ENCODE results near the gene FAM78A.

Gene FAM78A

DNA sequence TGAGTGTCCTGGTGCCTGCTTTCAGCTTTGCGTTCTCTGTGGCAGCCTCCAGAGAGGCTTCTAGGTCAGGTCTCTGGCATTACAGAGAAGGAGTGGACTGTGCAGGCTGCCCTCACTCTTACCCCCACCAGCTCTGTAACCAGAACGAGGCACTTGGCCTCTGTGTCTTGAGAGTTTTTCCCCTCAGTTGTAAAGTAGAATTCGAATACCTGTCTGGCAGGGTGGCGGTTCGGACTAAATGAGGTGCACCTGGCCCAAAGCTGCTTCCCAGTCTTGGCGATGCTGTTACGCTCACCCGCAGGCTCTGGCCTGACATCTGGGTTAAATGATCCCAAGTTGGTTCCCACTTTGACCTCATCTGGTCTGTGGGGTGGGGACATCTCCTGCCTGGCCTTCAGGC, 40.1 kb downstream of the FAM78A start:
- Histone ChIP-seq H3K23ac (ENCODE audit: low read depth, low read length, poor library complexity) (peak overlapping the region; percentile 82), H4K8ac (ENCODE audit: low read depth, low read length) (no peak overlapping the region), H2BK15ac (ENCODE audit: low read length) (no peak overlapping the region), H2BK5ac (ENCODE audit: low read length) (no peak overlapping the region), H3K18ac (ENCODE audit: low read length) (no peak overlapping the region), H2AFZ (ENCODE audit: low read length) (no peak overlapping the region), H3K4me2 (ENCODE audit: insufficient read depth, low read length, poor library complexity, severe bottlenecking) (no peak overlapping the region), H3K14ac (ENCODE audit: low read length) (no peak overlapping the region), H4K91ac (ENCODE audit: low read depth, low read length, poor library complexity) (no peak overlapping the region), H2BK120ac (ENCODE audit: low read depth, low read length) (no peak overlapping the region), H3K4me1 (ENCODE audit: control insufficient read depth in 2 of 2, insufficient read depth in 1 of 2, low read depth in 1 of 2, low read length in 2 of 2) (peaks cover 20 to 23% of the 10 kb centered on the region in 2 donors), H3K9me3 (replicated peaks in 1 of 2; ENCODE audit: control insufficient read depth in 2 of 2, insufficient read depth in 1 of 2, low read depth in 1 of 2, low read length in 2 of 2) (no peaks in the 10 kb centered on the region), H3K27ac (replicated peaks; ENCODE audit: low read length) (no peak overlapping the region), H3K36me3 (replicated peaks in 1 of 2; ENCODE audit: control insufficient read depth in 2 of 2, insufficient read depth in 2 of 2, low read length in 2 of 2) (peaks cover 12 to 49% of the 10 kb centered on the region in 2 donors), H3K27me3 (ENCODE audit: control insufficient read depth in 3 of 3, insufficient read depth in 3 of 3, low read depth in 1 of 3, low read length in 3 of 3) (no peaks in the 10 kb centered on the region), H3K9ac (ENCODE audit: low read depth, low read length, poor library complexity) (no peak overlapping the region), H3K79me1 (ENCODE audit: low read depth, low read length) (no peaks in the 10 kb centered on the region), H3K4me3 (ENCODE audit: low read length in 2 of 2) (no peak overlapping the region), H2AK5ac (ENCODE audit: low read depth, low read length) (no peak overlapping the region), H2BK12ac (ENCODE audit: low read length) (no peak overlapping the region), H3K4ac (ENCODE audit: low read length) (no peak overlapping the region)
- no peak for DNase-seq (ENCODE audit: low spot score)
- no CpG with 5 or more reads among the region's 8 CpGs for WGBS, 2 donors (ENCODE audit: extremely low coverage in 2 of 2, insufficient read length in 2 of 2, insufficient replicate concordance in 1 of 2)

DNA sequence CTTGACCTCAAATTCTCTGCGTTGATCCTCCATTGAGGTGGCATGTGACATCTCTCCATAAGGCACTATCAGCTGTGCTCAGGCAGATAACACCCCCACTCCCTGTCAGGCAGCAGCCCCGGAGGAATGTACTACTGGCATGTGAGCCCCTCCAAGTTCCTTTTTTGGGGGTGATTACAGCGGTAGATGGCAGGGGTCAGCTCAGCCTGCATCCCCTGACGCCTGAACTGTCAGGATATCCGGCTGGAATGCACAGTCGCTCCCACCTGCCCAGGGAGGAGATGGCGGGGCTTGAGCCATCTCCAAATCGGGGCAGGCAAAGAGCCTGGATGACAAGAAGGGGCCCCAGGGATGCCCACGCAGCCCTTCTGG, 40.8 kb downstream of the FAM78A start:
- no peak overlapping the region for H3K27ac ChIP-seq (replicated peaks; ENCODE audit: low read length)
- no peak overlapping the region for H3K14ac ChIP-seq (ENCODE audit: low read length)
- no peak overlapping the region for H2BK5ac ChIP-seq (ENCODE audit: low read length)
- no peak overlapping the region for H3K18ac ChIP-seq (ENCODE audit: low read length)
- no peaks in the 10 kb centered on the region for H3K27me3 ChIP-seq (ENCODE audit: control insufficient read depth in 3 of 3, insufficient read depth in 3 of 3, low read depth in 1 of 3, low read length in 3 of 3)
- no peak overlapping the region for H3K4me3 ChIP-seq (ENCODE audit: low read length in 2 of 2)
- H2AFZ ChIP-seq (ENCODE audit: low read length) = no peak overlapping the region
- no peak overlapping the region for H2BK12ac ChIP-seq (ENCODE audit: low read length)
- no peak overlapping the region for H2BK120ac ChIP-seq (ENCODE audit: low read depth, low read length)
- no peak overlapping the region for H3K4ac ChIP-seq (ENCODE audit: low read length)
- H3K4me2 ChIP-seq (ENCODE audit: insufficient read depth, low read length, poor library complexity, severe bottlenecking) = no peak overlapping the region
- no peak for DNase-seq (ENCODE audit: low spot score)
- no peak overlapping the region for H3K23ac ChIP-seq (ENCODE audit: low read depth, low read length, poor library complexity)
- H2BK15ac ChIP-seq (ENCODE audit: low read length) = no peak overlapping the region
- peaks cover 14 to 53% of the 10 kb centered on the region in 2 donors for H3K36me3 ChIP-seq (replicated peaks in 1 of 2; ENCODE audit: control insufficient read depth in 2 of 2, insufficient read depth in 2 of 2, low read length in 2 of 2)
- no CpG with 5 or more reads among the region's 9 CpGs for WGBS, 2 donors (ENCODE audit: extremely low coverage in 2 of 2, insufficient read length in 2 of 2, insufficient replicate concordance in 1 of 2)
- H4K8ac ChIP-seq (ENCODE audit: low read depth, low read length) = no peak overlapping the region
- H3K4me1 ChIP-seq (ENCODE audit: control insufficient read depth in 2 of 2, insufficient read depth in 1 of 2, low read depth in 1 of 2, low read length in 2 of 2) = peaks cover 20 to 23% of the 10 kb centered on the region in 2 donors
- H2AK5ac ChIP-seq (ENCODE audit: low read depth, low read length) = no peak overlapping the region
- H4K91ac ChIP-seq (ENCODE audit: low read depth, low read length, poor library complexity) = no peak overlapping the region
- no peaks in the 10 kb centered on the region for H3K9me3 ChIP-seq (replicated peaks in 1 of 2; ENCODE audit: control insufficient read depth in 2 of 2, insufficient read depth in 1 of 2, low read depth in 1 of 2, low read length in 2 of 2)
- no peak overlapping the region for H3K9ac ChIP-seq (ENCODE audit: low read depth, low read length, poor library complexity)
- H3K79me1 ChIP-seq (ENCODE audit: low read depth, low read length) = no peaks in the 10 kb centered on the region

DNA sequence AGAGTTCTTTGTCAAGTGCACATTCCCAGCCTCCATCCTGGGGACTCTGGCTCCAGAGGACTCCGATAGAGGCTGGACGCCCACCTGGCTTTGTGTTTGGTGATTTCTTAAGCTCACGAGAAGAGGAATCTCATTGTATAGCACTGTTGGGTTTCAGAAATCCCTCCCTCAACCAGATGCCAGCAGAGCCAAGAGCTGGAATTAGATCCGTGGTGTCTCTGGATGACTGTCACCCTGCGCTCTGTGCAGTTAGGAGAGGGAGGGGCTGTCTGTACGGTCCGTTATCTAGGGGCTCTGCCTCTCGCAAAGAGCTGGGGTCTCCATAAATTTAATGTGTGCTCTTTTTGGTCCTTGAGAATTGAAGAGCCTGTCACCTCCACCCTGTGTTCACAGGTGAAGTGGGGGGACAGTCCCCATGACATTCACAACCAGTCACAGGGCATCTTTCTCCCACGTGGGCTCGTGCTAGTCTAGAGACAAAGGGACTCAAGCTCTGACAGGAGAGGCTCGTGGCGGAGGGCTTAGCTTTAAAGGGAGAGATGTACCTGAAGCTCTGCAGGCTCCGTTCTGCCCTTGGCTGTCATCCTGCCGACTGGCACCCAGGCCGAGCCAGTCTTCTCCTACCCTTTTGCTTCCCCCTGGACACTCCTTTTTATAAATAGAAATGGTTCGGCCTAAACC, 41.4 kb downstream of the FAM78A start:
- DNase-seq (ENCODE audit: low spot score) = no peak
- Histone ChIP-seq H2BK12ac (ENCODE audit: low read length) (no peak overlapping the region), H2AFZ (ENCODE audit: low read length) (no peak overlapping the region), H3K14ac (ENCODE audit: low read length) (no peak overlapping the region), H3K4me3 (ENCODE audit: low read length in 2 of 2) (no peak overlapping the region), H3K4me1 (ENCODE audit: control insufficient read depth in 2 of 2, insufficient read depth in 1 of 2, low read depth in 1 of 2, low read length in 2 of 2) (peaks cover 18 to 19% of the 10 kb centered on the region in 2 donors), H2AK5ac (ENCODE audit: low read depth, low read length) (no peak overlapping the region), H2BK5ac (ENCODE audit: low read length) (no peak overlapping the region), H4K91ac (ENCODE audit: low read depth, low read length, poor library complexity) (no peak overlapping the region), H4K8ac (ENCODE audit: low read depth, low read length) (no peak overlapping the region), H2BK15ac (ENCODE audit: low read length) (no peak overlapping the region), H2BK120ac (ENCODE audit: low read depth, low read length) (no peak overlapping the region), H3K27me3 (ENCODE audit: control insufficient read depth in 3 of 3, insufficient read depth in 3 of 3, low read depth in 1 of 3, low read length in 3 of 3) (no peaks in the 10 kb centered on the region), H3K79me1 (ENCODE audit: low read depth, low read length) (no peaks in the 10 kb centered on the region), H3K18ac (ENCODE audit: low read length) (no peak overlapping the region), H3K23ac (ENCODE audit: low read depth, low read length, poor library complexity) (no peak overlapping the region), H3K27ac (replicated peaks; ENCODE audit: low read length) (no peak overlapping the region), H3K4me2 (ENCODE audit: insufficient read depth, low read length, poor library complexity, severe bottlenecking) (no peak overlapping the region), H3K9ac (ENCODE audit: low read depth, low read length, poor library complexity) (no peak overlapping the region), H3K36me3 (replicated peaks in 1 of 2; ENCODE audit: control insufficient read depth in 2 of 2, insufficient read depth in 2 of 2, low read length in 2 of 2) (peaks cover 16 to 59% of the 10 kb centered on the region in 2 donors), H3K9me3 (replicated peaks in 1 of 2; ENCODE audit: control insufficient read depth in 2 of 2, insufficient read depth in 1 of 2, low read depth in 1 of 2, low read length in 2 of 2) (no peaks in the 10 kb centered on the region), H3K4ac (ENCODE audit: low read length) (no peak overlapping the region)
- no CpG with 5 or more reads among the region's 16 CpGs for WGBS, 2 donors (ENCODE audit: extremely low coverage in 2 of 2, insufficient read length in 2 of 2, insufficient replicate concordance in 1 of 2)

DNA sequence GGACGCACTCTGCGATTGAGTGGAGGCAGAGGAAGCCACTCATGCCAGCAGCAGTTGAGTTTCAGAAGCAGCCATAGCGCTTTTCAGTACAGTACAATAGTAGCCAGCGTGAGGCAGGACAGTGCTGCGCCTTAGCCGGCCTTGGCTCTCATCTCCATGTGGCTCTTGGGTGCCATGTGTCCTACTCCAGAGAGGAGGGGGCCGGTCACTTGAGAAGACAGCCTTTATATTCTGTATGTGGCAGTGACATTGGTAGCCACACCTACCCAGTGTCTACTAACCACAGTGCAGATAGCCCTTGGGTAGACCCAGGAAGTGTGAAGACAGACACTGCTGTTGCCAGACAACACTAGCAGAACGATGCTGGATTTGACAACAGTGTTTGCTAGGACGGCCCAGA, 42.3 kb downstream of the FAM78A start:
- Histone ChIP-seq H2BK12ac (ENCODE audit: low read length) (no peak overlapping the region), H3K4me1 (ENCODE audit: control insufficient read depth in 2 of 2, insufficient read depth in 1 of 2, low read depth in 1 of 2, low read length in 2 of 2) (peaks cover 13% of the 10 kb centered on the region in 2 donors), H3K27ac (replicated peaks; ENCODE audit: low read length) (no peak overlapping the region), H2BK15ac (ENCODE audit: low read length) (no peak overlapping the region), H3K4me3 (ENCODE audit: low read length in 2 of 2) (no peak overlapping the region), H2BK5ac (ENCODE audit: low read length) (no peak overlapping the region), H2AFZ (ENCODE audit: low read length) (no peak overlapping the region), H3K18ac (ENCODE audit: low read length) (no peak overlapping the region), H4K8ac (ENCODE audit: low read depth, low read length) (no peak overlapping the region), H3K79me1 (ENCODE audit: low read depth, low read length) (no peaks in the 10 kb centered on the region), H3K27me3 (ENCODE audit: control insufficient read depth in 3 of 3, insufficient read depth in 3 of 3, low read depth in 1 of 3, low read length in 3 of 3) (no peaks in the 10 kb centered on the region), H4K91ac (ENCODE audit: low read depth, low read length, poor library complexity) (no peak overlapping the region), H2AK5ac (ENCODE audit: low read depth, low read length) (no peak overlapping the region), H2BK120ac (ENCODE audit: low read depth, low read length) (no peak overlapping the region), H3K36me3 (replicated peaks in 1 of 2; ENCODE audit: control insufficient read depth in 2 of 2, insufficient read depth in 2 of 2, low read length in 2 of 2) (peaks cover 16 to 68% of the 10 kb centered on the region in 2 donors), H3K4ac (ENCODE audit: low read length) (no peak overlapping the region), H3K9ac (ENCODE audit: low read depth, low read length, poor library complexity) (no peak overlapping the region), H3K23ac (ENCODE audit: low read depth, low read length, poor library complexity) (no peak overlapping the region), H3K9me3 (replicated peaks in 1 of 2; ENCODE audit: control insufficient read depth in 2 of 2, insufficient read depth in 1 of 2, low read depth in 1 of 2, low read length in 2 of 2) (no peaks in the 10 kb centered on the region), H3K4me2 (ENCODE audit: insufficient read depth, low read length, poor library complexity, severe bottlenecking) (no peak overlapping the region), H3K14ac (ENCODE audit: low read length) (no peak overlapping the region)
- no peak for DNase-seq (ENCODE audit: low spot score)
- no CpG with 5 or more reads among the region's 9 CpGs for WGBS, 2 donors (ENCODE audit: extremely low coverage in 2 of 2, insufficient read length in 2 of 2, insufficient replicate concordance in 1 of 2)

Data from neuronal stem cell (in vitro differentiated cells).